Right lobe of liver (tissue), 6 donors: ENCODE data around the gene ULK4. TPM values are rescaled to one million over a fixed set of nuclear protein-coding genes. Genes with fewer than 3 reads are reported as not detected.

Source experiments
- ATAC-seq, 4 donors: fragments of 200-7000 bp; cut with Tn5 transposase; one replicate each; pipeline ENCODE4 v1.9.1; 2020; ENCODE audit warnings: mild to moderate bottlenecking in 4 of 4, moderate library complexity in 4 of 4
- DNase-seq, 3 donors: peaks; one replicate each; pipeline ENCODE4 v3.0.0-alpha.2; 2020
- H3K27ac ChIP-seq, 3 donors: fragments of 200-600 bp; one replicate each; pipeline ENCODE4 v1.8.0; 2022
- H3K27me3 ChIP-seq, 2 donors: fragments of 200-600 bp; one replicate each; pipeline ENCODE4 v1.8.0; 2022
- H3K36me3 ChIP-seq, 4 donors: fragments of 200-600 bp; sonication (generic) in 1 of 4; one replicate each; pipeline versions ENCODE4 v1.5.1 to v1.8.0; 2017 to 2022; ENCODE audit warnings: control low read depth in 1 of 4
- H3K4me1 ChIP-seq, 4 donors: fragments of 200-600 bp; sonication (generic) in 1 of 4; one replicate each; pipeline versions ENCODE4 v1.5.1 to v1.8.0; 2017 to 2022; ENCODE audit warnings: control low read depth in 1 of 4
- H3K4me3 ChIP-seq, 3 donors: fragments of 200-600 bp; one replicate each; pipeline ENCODE4 v1.8.0; 2022
- H3K9me3 ChIP-seq, 4 donors: fragments of 200-600 bp; sonication (generic) in 1 of 4; one replicate each; pipeline versions ENCODE4 v1.5.1 to v1.8.0; 2017 to 2022; ENCODE audit warnings: control low read depth in 1 of 4
- POLR2A ChIP-seq: fragments of 450-650 bp; IDR thresholded peaks from one replicate; pipeline ENCODE4 v1.6.1; 2017; ENCODE audit warnings: antibody characterized with exemption, mild to moderate bottlenecking
- WGBS: methylation state at CpG from one replicate; pipeline ENCODE4 v1.1.6; 2018; ENCODE audit warnings: low coverage, low lambda C conversion rate; ENCODE audit not compliant: insufficient coverage; ENCODE audit errors: missing lambda C conversion rate; 5-methylcytosine and 5-hydroxymethylcytosine counted together
- intact Hi-C, 2 donors: fragments of 100-400 bp; cut with DNase I; formaldehyde crosslinking; loops; one replicate each; pipeline versions ENCODE4 v1.11.2 to v1.14.1; 2022
- total RNA-seq, 6 experiments: library from RNA; depleted of rRNA in 2 of 6; stranded (reverse); fragments of >200 nt in 2 of 6; fragmentation: NEBNext Ultra II Directional in 3 of 6; extraction: Animal tissue kit (Norgen Biotek cat#: 25700) in 3 of 6; gene quantifications; one replicate each; pipeline versions ENCODE4 v1.1.0 to v1.2.4, GENCODE V29; 2016 to 2023
- TF ChIP-seq, protein P1 (sequence below), 4 donors: fragments of 200-600 bp in 3 of 4; fragments of 450-650 bp in 1 of 4; IDR thresholded peaks; one replicate each; pipeline versions ENCODE4 v1.5.1 to v1.8.0; 2016 to 2022; ENCODE audit warnings: antibody characterized with exemption in 4 of 4, mild to moderate bottlenecking in 2 of 4
- donor health status: DM: no; HTN: yes; CAD: no.
- donor health status: DM: no; HTN: no; CAD: no.
- donor health status: DM: no; HTN: no; CAD: no.
- donor health status: DM: no; HTN: yes; CAD: no.
- donor health status: DM: no; HTN: yes; CAD: no.

ULK4 gene
- total RNA-seq, 6 experiments from 2014 or later: 2.8 to 5.6 (median 4.9) TPM

DNA sequence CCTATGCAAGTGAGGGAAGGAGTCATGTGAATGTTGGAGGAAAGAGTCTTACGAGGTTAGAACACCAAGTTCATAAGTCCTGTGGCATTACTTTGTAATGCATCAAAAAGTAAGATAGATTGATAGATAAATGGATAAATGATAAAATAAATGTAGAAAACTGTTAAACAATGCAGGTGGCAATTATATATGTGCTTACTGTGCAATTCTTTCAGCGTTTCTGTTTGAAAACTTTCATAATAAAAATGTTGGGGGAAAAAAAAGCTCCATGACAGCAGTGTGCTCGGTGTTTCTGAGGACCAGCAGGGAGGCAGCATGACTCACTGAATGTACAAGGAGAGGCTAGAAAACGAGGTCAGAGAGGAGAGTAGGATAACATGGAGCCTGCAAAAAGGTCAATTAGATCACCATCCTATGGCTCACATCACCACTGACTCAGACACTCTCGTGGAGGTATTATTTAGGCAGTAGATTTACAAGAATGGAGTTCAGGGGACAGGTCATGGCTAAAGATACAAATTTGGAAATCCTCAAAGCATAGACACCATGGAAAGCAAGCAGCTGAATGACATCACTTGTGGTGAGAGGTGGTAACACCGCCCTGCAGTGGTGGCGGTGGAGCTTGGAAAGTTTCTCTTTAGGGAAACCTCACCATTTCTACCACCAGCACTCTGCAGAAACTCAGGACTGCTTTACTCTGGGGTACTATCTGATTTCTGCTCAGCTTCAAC, 542.8 kb downstream of the ULK4 start:
- DNase-seq: no peak
- TF ChIP-seq, protein P1, sequence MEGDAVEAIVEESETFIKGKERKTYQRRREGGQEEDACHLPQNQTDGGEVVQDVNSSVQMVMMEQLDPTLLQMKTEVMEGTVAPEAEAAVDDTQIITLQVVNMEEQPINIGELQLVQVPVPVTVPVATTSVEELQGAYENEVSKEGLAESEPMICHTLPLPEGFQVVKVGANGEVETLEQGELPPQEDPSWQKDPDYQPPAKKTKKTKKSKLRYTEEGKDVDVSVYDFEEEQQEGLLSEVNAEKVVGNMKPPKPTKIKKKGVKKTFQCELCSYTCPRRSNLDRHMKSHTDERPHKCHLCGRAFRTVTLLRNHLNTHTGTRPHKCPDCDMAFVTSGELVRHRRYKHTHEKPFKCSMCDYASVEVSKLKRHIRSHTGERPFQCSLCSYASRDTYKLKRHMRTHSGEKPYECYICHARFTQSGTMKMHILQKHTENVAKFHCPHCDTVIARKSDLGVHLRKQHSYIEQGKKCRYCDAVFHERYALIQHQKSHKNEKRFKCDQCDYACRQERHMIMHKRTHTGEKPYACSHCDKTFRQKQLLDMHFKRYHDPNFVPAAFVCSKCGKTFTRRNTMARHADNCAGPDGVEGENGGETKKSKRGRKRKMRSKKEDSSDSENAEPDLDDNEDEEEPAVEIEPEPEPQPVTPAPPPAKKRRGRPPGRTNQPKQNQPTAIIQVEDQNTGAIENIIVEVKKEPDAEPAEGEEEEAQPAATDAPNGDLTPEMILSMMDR (IDR thresholded peaks at IDR 0.05): no peak
- intact Hi-C loops: no loop called here
- ATAC-seq: no peak
- H3K27me3 ChIP-seq: no peaks in the 10 kb centered on the region
- H3K4me1 ChIP-seq: no peaks in the 10 kb centered on the region
- no peak overlapping the region for H3K4me3 ChIP-seq
- 67% methylated on average over 6 of the region's 7 CpGs for WGBS
- no peak overlapping the region for H3K27ac ChIP-seq
- no peaks in the 10 kb centered on the region for H3K9me3 ChIP-seq
- H3K36me3 ChIP-seq: no peaks in the 10 kb centered on the region

DNA sequence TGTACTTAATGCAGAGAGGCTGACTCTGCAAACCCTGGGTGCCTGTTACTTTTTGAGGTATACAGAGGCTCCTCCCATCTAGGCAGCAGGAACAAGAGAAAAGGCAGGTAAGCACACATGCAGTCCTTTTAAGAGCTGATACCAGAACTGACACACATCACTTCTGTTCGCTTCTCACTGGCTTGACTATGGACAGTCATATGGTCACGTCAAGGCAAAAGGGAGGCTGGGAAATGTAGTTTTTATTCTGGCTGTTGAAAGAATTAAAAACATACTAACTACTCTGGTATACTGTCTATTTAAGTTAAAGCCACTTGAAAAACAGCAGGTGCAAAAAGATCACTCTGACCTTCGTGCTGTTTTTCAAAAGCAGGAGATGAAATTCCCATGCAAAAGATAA, 544.3 kb downstream of the ULK4 start:
- no peak for TF ChIP-seq POLR2A
- TF ChIP-seq, protein P1 (IDR thresholded peaks at IDR 0.05): no peak
- no peak overlapping the region for H3K4me3 ChIP-seq
- WGBS: 90% methylated on average over 3 of the region's 3 CpGs
- no peak overlapping the region for H3K27ac ChIP-seq
- H3K9me3 ChIP-seq: no peaks in the 10 kb centered on the region
- no peaks in the 10 kb centered on the region for H3K27me3 ChIP-seq
- ATAC-seq (no peak), DNase-seq (no peak)
- no peaks in the 10 kb centered on the region for H3K36me3 ChIP-seq
- H3K4me1 ChIP-seq: no peaks in the 10 kb centered on the region
- intact Hi-C loops: no loop called here

DNA sequence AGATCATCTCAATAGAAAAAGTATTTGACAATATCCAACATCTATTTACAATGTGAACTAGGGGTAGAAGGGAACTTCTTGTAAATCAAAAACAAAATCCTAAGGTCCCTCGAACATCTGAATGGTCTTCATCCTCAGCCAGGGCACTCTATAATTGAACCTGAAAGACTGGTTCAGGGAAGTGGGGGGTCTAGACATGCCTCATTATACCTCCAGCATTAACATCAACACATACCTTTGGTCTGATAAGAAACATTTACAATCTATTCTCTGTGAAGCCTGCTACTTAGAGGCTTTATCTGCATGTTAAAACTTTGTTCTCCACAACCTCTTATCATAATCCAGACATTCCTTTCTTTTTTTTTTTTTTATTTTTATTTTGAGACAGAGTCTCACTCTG, 550.8 kb downstream of the ULK4 start:
- WGBS: 50% methylated on average over 1 of the region's 1 CpG
- Histone ChIP-seq H3K27me3 (no peaks in the 10 kb centered on the region), H3K9me3 (no peaks in the 10 kb centered on the region), H3K27ac (no peak overlapping the region), H3K4me1 (no peaks in the 10 kb centered on the region), H3K4me3 (no peak overlapping the region), H3K36me3 (no peaks in the 10 kb centered on the region)
- ATAC-seq (no peak), DNase-seq (no peak)
- TF ChIP-seq, protein P1 (IDR thresholded peaks at IDR 0.05): no peak
- no peak for TF ChIP-seq POLR2A
- intact Hi-C loops: no loop called here

DNA sequence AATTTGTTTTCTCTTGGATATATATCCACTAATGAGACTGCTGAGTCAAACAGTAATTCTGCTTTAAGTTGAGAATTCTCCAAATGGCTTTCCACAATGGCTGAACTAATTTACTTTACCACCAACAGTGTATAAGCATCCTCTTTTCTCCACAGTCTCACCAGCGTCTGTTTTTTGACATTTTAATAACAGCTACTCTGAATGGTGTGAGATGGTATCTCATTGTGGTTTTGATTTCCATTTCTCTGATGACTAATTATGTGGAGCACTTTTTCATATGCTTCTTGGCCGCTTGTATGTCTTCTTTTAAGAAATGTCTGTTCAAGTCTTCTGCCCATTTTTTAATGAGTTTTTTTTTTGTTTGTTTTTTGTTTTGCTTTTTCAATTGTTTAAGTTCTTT, 556.4 kb downstream of the ULK4 start:
- H3K27ac ChIP-seq: no peak overlapping the region
- no peak overlapping the region for H3K4me3 ChIP-seq
- H3K9me3 ChIP-seq: no peaks in the 10 kb centered on the region
- no peaks in the 10 kb centered on the region for H3K36me3 ChIP-seq
- H3K4me1 ChIP-seq: no peaks in the 10 kb centered on the region
- 77% methylated on average over 2 of the region's 2 CpGs for WGBS
- H3K27me3 ChIP-seq: no peaks in the 10 kb centered on the region
- DNase-seq (no peak), ATAC-seq (no peak)
- intact Hi-C loops: no loop called here
- TF ChIP-seq, protein P1 (IDR thresholded peaks at IDR 0.05): no peak
- no peak for TF ChIP-seq POLR2A
